ENCODE measurements around the gene C7orf33.
"Not testable (repeated sequence)": the region's sequence is repeated elsewhere in the genome, so short reads cannot be mapped to it uniquely, and the experiment has no call there.

The C7orf33 gene

GRCh38 chr7:148580446-148580845, 10.1 kb upstream of the C7orf33 start:
- no peak for DNase-seq (ENCODE audit: low read depth in 2 of 2)

GRCh38 chr7:148581624-148582023, 8.9 kb upstream of the C7orf33 start:
- DNase-seq (ENCODE audit: low read depth in 2 of 2), result no peak

GRCh38 chr7:148584154-148584827, 6.3 kb upstream of the C7orf33 start:
- DNase-seq (ENCODE audit: low read depth in 2 of 2), result no peak

- no peak for DNase-seq (ENCODE audit: low read depth in 2 of 2)
Measured at GRCh38 chr7:148585399-148585798, 5.2 kb upstream of the C7orf33 start.

- DNase-seq (ENCODE audit: low read depth in 2 of 2), result no peak
Measured at GRCh38 chr7:148587076-148587475, 3.5 kb upstream of the C7orf33 start.

- no peak for DNase-seq (ENCODE audit: low read depth in 2 of 2)
Measured at GRCh38 chr7:148588168-148588567, 2.4 kb upstream of the C7orf33 start.

- DNase-seq (ENCODE audit: low read depth in 2 of 2), result no peak
Measured at GRCh38 chr7:148588670-148589131, 1.9 kb upstream of the C7orf33 start.

GRCh38 chr7:148589640-148590039, 926 bp upstream of the C7orf33 start:
- no peak for DNase-seq (ENCODE audit: low read depth in 2 of 2)

- not testable (repeated sequence) for DNase-seq (ENCODE audit: low read depth in 2 of 2)
Measured at GRCh38 chr7:148596354-148596753, 5.8 kb downstream of the C7orf33 start.

- DNase-seq (ENCODE audit: low read depth in 2 of 2), result no peak
Measured at GRCh38 chr7:148598351-148598750, 7.8 kb downstream of the C7orf33 start.

GRCh38 chr7:148605350-148605749, 14.8 kb downstream of the C7orf33 start:
- DNase-seq (ENCODE audit: low read depth in 2 of 2), result no peak

- no peak for DNase-seq (ENCODE audit: low read depth in 2 of 2)
Measured at GRCh38 chr7:148607151-148607661, 16.6 kb downstream of the C7orf33 start.

- DNase-seq (ENCODE audit: low read depth in 2 of 2), result no peak
Measured at GRCh38 chr7:148609045-148609725, 18.6 kb downstream of the C7orf33 start.

- DNase-seq (ENCODE audit: low read depth in 2 of 2), result no peak
Measured at GRCh38 chr7:148611692-148612091, 21.1 kb downstream of the C7orf33 start.

- DNase-seq (ENCODE audit: low read depth in 2 of 2), result no peak
Measured at GRCh38 chr7:148615085-148615730, 24.6 kb downstream of the C7orf33 start.

GRCh38 chr7:148620749-148621359, 30.3 kb downstream of the C7orf33 start:
- DNase-seq (ENCODE audit: low read depth in 2 of 2), result no peak

- DNase-seq (ENCODE audit: low read depth in 2 of 2), result no peak
Measured at GRCh38 chr7:148621563-148621962, 31.0 kb downstream of the C7orf33 start.

GRCh38 chr7:148622887-148623585, 32.5 kb downstream of the C7orf33 start:
- DNase-seq (ENCODE audit: low read depth in 2 of 2), result no peak

GRCh38 chr7:148623586-148624282, 33.2 kb downstream of the C7orf33 start:
- no peak for DNase-seq (ENCODE audit: low read depth in 2 of 2)

GRCh38 chr7:148624735-148625134, 34.2 kb downstream of the C7orf33 start:
- no peak for DNase-seq (ENCODE audit: low read depth in 2 of 2)

GRCh38 chr7:148625342-148625741, 34.8 kb downstream of the C7orf33 start:
- DNase-seq (ENCODE audit: low read depth in 2 of 2), result no peak
